ENCODE data around the gene OLFML2A. TPM values are rescaled to one million over a fixed set of nuclear protein-coding genes. Genes with fewer than 3 reads are reported as not detected.

OLFML2A gene
- total RNA-seq, 1 donor = 13.7 TPM

GRCh38 chr9:124790301-124790700 is 13.4 kb downstream of the OLFML2A start:
- no peak overlapping the region for H3K4me3 ChIP-seq (ENCODE audit: low read depth, low read length)
- DNase-seq (ENCODE audit: low read depth) = no peak
- no peak for TF ChIP-seq CTCF (IDR thresholded peaks at IDR 0.05; ENCODE audit: insufficient read depth, low read length)

GRCh38 chr9:124790801-124791505 is 14.0 kb downstream of the OLFML2A start:
- TF ChIP-seq CTCF (IDR thresholded peaks at IDR 0.05; ENCODE audit: insufficient read depth, low read length) = no peak
- H3K4me3 ChIP-seq (ENCODE audit: low read depth, low read length) = no peak overlapping the region
- no peak for DNase-seq (ENCODE audit: low read depth)

- no peak for DNase-seq (ENCODE audit: low read depth)
- no peak overlapping the region for H3K4me3 ChIP-seq (ENCODE audit: low read depth, low read length)
- TF ChIP-seq CTCF (IDR thresholded peaks at IDR 0.05; ENCODE audit: insufficient read depth, low read length) = no peak
These were observed 15.5 kb downstream of the OLFML2A start for GRCh38 chr9:124792257-124793014.

- H3K4me3 ChIP-seq (ENCODE audit: low read depth, low read length) = no peak overlapping the region
- no peak for DNase-seq (ENCODE audit: low read depth)
- TF ChIP-seq CTCF (IDR thresholded peaks at IDR 0.05; ENCODE audit: insufficient read depth, low read length) = no peak
These were observed 16.1 kb downstream of the OLFML2A start for GRCh38 chr9:124793015-124793541.

- H3K4me3 ChIP-seq (ENCODE audit: low read depth, low read length) = no peak overlapping the region
- no peak for DNase-seq (ENCODE audit: low read depth)
- TF ChIP-seq CTCF (IDR thresholded peaks at IDR 0.05; ENCODE audit: insufficient read depth, low read length) = no peak
These were observed 18.1 kb downstream of the OLFML2A start for GRCh38 chr9:124794902-124795491.

GRCh38 chr9:124795881-124796431 is 19.0 kb downstream of the OLFML2A start:
- DNase-seq (ENCODE audit: low read depth) = no peak
- TF ChIP-seq CTCF (IDR thresholded peaks at IDR 0.05; ENCODE audit: insufficient read depth, low read length) = no peak

More at GRCh38 chr9:124795881-124796431, 19.0 kb downstream of the OLFML2A start:
- H3K4me3 ChIP-seq (ENCODE audit: low read depth, low read length) = no peak overlapping the region

Data from fibroblast of the aortic adventitia (primary cell).